Measurements from ENCODE around the gene KLHL29. TPM values are rescaled to one million over a fixed set of nuclear protein-coding genes. Genes with fewer than 3 reads are reported as not detected.

The KLHL29 gene
- total and polyA plus RNA-seq, 2 of the 13 experiments (the other 11 are each of a cell fraction or from before 2014, with no cell fraction given) = 0.01 TPM; not detected in 1

GRCh38 chr2:23624915-23625314, 239.9 kb downstream of the KLHL29 start:
- intact Hi-C loops (cut with micrococcal nuclease; ENCODE audit: unreplicated experiment) (loop anchor here (2.0 kb wide), 1 partner anchor 136 kb away; no protein-coding TSS in a partner anchor), in situ Hi-C loops (cut with HindIII; ENCODE audit: extremely low pct_ligation_motif_present, low pct_unique_long_range_greater_than_20kb) (no loop called here)
- TF ChIP-seq POGZ (CRISPR knock-in tag; IDR thresholded peaks at IDR 0.05) = no peak
- TF ChIP-seq ELF1 (CRISPR knock-in tag; IDR thresholded peaks at IDR 0.05) = no peak
- TF ChIP-seq FOSL2 (CRISPR knock-in tag; IDR thresholded peaks at IDR 0.05) = no peak
- no peak for TF ChIP-seq CCDC6 (CRISPR knock-in tag; IDR thresholded peaks at IDR 0.05)
- TF ChIP-seq, protein P1, sequence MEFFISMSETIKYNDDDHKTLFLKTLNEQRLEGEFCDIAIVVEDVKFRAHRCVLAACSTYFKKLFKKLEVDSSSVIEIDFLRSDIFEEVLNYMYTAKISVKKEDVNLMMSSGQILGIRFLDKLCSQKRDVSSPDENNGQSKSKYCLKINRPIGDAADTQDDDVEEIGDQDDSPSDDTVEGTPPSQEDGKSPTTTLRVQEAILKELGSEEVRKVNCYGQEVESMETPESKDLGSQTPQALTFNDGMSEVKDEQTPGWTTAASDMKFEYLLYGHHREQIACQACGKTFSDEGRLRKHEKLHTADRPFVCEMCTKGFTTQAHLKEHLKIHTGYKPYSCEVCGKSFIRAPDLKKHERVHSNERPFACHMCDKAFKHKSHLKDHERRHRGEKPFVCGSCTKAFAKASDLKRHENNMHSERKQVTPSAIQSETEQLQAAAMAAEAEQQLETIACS (CRISPR knock-in tag; IDR thresholded peaks at IDR 0.05) = no peak
- TF ChIP-seq ZNF605 (CRISPR knock-in tag; IDR thresholded peaks at IDR 0.05) = no peak
- no peak for TF ChIP-seq ZNF468 (CRISPR knock-in tag; IDR thresholded peaks at IDR 0.05)
- TF ChIP-seq KDM1A (CRISPR knock-in tag; IDR thresholded peaks at IDR 0.05) = no peak
- TF ChIP-seq, protein P2, sequence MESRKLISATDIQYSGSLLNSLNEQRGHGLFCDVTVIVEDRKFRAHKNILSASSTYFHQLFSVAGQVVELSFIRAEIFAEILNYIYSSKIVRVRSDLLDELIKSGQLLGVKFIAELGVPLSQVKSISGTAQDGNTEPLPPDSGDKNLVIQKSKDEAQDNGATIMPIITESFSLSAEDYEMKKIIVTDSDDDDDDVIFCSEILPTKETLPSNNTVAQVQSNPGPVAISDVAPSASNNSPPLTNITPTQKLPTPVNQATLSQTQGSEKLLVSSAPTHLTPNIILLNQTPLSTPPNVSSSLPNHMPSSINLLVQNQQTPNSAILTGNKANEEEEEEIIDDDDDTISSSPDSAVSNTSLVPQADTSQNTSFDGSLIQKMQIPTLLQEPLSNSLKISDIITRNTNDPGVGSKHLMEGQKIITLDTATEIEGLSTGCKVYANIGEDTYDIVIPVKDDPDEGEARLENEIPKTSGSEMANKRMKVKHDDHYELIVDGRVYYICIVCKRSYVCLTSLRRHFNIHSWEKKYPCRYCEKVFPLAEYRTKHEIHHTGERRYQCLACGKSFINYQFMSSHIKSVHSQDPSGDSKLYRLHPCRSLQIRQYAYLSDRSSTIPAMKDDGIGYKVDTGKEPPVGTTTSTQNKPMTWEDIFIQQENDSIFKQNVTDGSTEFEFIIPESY (CRISPR knock-in tag; IDR thresholded peaks at IDR 0.05) = no peak
- TF ChIP-seq, protein P3, sequence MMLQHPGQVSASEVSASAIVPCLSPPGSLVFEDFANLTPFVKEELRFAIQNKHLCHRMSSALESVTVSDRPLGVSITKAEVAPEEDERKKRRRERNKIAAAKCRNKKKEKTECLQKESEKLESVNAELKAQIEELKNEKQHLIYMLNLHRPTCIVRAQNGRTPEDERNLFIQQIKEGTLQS (CRISPR knock-in tag; IDR thresholded peaks at IDR 0.05) = no peak
- TF ChIP-seq GZF1 (CRISPR knock-in tag; IDR thresholded peaks at IDR 0.05) = no peak
- no peak for TF ChIP-seq TARDBP (CRISPR knock-in tag; IDR thresholded peaks at IDR 0.05)
- Histone ChIP-seq H3K27ac (ENCODE audit: extremely low read length, insufficient read depth, low read length) (no peak overlapping the region), H3K9me3 (ENCODE audit: low read length) (peaks cover 8% of the 10 kb centered on the region; the same call in 1 of the 2 replicates), H3K4me2 (ENCODE audit: low read depth, low read length) (peak overlapping the region; percentile 18; the same call in 1 of the 2 replicates), H3K79me2 (ENCODE audit: insufficient read depth, low read length) (no peaks in the 10 kb centered on the region), H3K36me3 (replicated peaks in 1 of 2; ENCODE audit: control insufficient read depth in 1 of 2, insufficient read depth in 2 of 2, low read length in 2 of 2) (no peaks in the 10 kb centered on the region), H4K20me1 (ENCODE audit: insufficient read depth, low read length) (no peaks in the 10 kb centered on the region), H3K4me3 (replicated peaks in 1 of 3; ENCODE audit: insufficient read depth in 1 of 3, low read depth in 2 of 3, low read length in 3 of 3) (no peak overlapping the region), H3K4me1 (ENCODE audit: insufficient read depth, low read length) (no peaks in the 10 kb centered on the region), H3K27me3 (ENCODE audit: control insufficient read depth in 1 of 2, insufficient read depth in 2 of 2, low read length in 2 of 2) (peaks cover 0 to 12% of the 10 kb centered on the region in 2 experiments; a peak in 4 of 5 replicates), H3K9ac (ENCODE audit: insufficient read depth, low read depth, low read length) (no peak overlapping the region), H2AFZ (ENCODE audit: low read length) (no peak overlapping the region)
- BruUV-seq (replicated peaks) = no TSS peak
- FAIRE-seq (no peak), DNase-seq (ENCODE audit: low spot score) (no peak), ATAC-seq (no peak)
- 18% methylated on average over 4 of the region's 4 CpGs for WGBS (ENCODE audit: low lambda C conversion rate)
- POLR2A ChIA-PET = interaction anchor here (1.0 kb wide), 1 partner anchor 34 kb away, joined by 3 read pairs; no protein-coding TSS in a partner anchor
- CTCF ChIA-PET (ENCODE audit: low intra/inter-chr PET ratio, low total read pairs) = no interaction called here

All from HepG2 (cell line).